K562 (cell line): ENCODE measurements around the gene EPGN. TPM values are rescaled to one million over a fixed set of nuclear protein-coding genes. Genes with fewer than 3 reads are reported as not detected.

Experiments
- ATAC-seq: fragments of 200-7000 bp; cut with Tn5 transposase; 3 replicates; pipeline ENCODE4 v1.9.1; 2020; ENCODE audit warnings: moderate library complexity
- BruUV-seq: library from RNA; stranded (reverse); fragments of 400-500 nt; replicated peaks from 2 replicates; lab custom pipeline; 2021; lab: Mats Ljungman, UMichigan
- CTCF ChIA-PET: fragments of 300-600 bp; formaldehyde crosslinking; extraction: SDS; loops from one replicate; lab custom pipeline; 2021; ENCODE audit warnings: low intra/inter-chr PET ratio; lab: Yijun Ruan, JAX
- POLR2A ChIA-PET: fragments of 300-600, 350-650 bp; sonication (Branson Sonifier 250); formaldehyde crosslinking; extraction: SDS; loops from one replicate; lab custom pipeline; 2021; ENCODE audit warnings: antibody characterized with exemption, inconsistent platforms; lab: Yijun Ruan, JAX
- DNase-seq, 4 experiments: peaks; one replicate each; pipeline versions ENCODE4 v3.0.0 to v3.0.0-alpha.2; 2011 to 2018; ENCODE audit warnings: low spot score in 3 of 4, mixed read lengths in 3 of 4; ENCODE audit errors: extremely low read depth in 1 of 4
- FAIRE-seq: peaks from 2 replicates; lab custom pipeline; 2011; peaks lifted over from hg19 to GRCh38; lab: Jason Lieb, UNC
- H2AFZ ChIP-seq: 2 replicates; pipeline ENCODE4 v1.6.0; 2011; ENCODE audit warnings: low read depth, low read length, control low read depth, inconsistent platforms
- H3K27ac ChIP-seq: fragments of 200-600 bp; 3 replicates; pipeline ENCODE4 v1.8.0; 2011; ENCODE audit warnings: low read depth, mild to moderate bottlenecking, control low read depth, inconsistent platforms, low read length, moderate library complexity, mixed read lengths; ENCODE audit errors: extremely low read depth
- H3K27me3 ChIP-seq, 2 experiments: fragments of 300-600 bp in 1 of 2; 2 replicates in 1 of 2; 3 replicates in 1 of 2; pipeline versions ENCODE4 v1.6.0 to v1.8.0; 2011; ENCODE audit warnings: inconsistent platforms in 2 of 2, low read length in 2 of 2, mild to moderate bottlenecking in 1 of 2, mixed read lengths in 1 of 2, moderate library complexity in 1 of 2; ENCODE audit not compliant: control insufficient read depth in 2 of 2, insufficient read depth in 2 of 2
- H3K36me3 ChIP-seq: fragments of 300-600 bp; 3 replicates; pipeline ENCODE4 v1.8.0; 2011; ENCODE audit warnings: mild to moderate bottlenecking, low read length, inconsistent platforms; ENCODE audit not compliant: control insufficient read depth, insufficient read depth
- H3K4me1 ChIP-seq, 2 experiments: fragments of 200-600 bp in 1 of 2; replicated peaks in 1 of 2; 2 replicates in 1 of 2; 3 replicates in 1 of 2; pipeline versions ENCODE4 v1.5.1 to v1.8.0; 2011; ENCODE audit warnings: inconsistent platforms in 2 of 2, low read length in 2 of 2, mild to moderate bottlenecking in 1 of 2, mixed read lengths in 1 of 2, moderate library complexity in 1 of 2; ENCODE audit not compliant: control insufficient read depth in 2 of 2, insufficient read depth in 2 of 2
- H3K4me2 ChIP-seq: 2 replicates; pipeline ENCODE4 v1.6.1; 2011; ENCODE audit warnings: low read length, control low read depth, inconsistent platforms, mixed read lengths; ENCODE audit not compliant: insufficient read depth
- H3K4me3 ChIP-seq: fragments of 200-600 bp; sonication (generic), shearing (Covaris generic); 2 replicates; pipeline ENCODE4 v1.5.1; 2016; ENCODE audit warnings: control low read depth, inconsistent platforms
- H3K79me2 ChIP-seq: fragments of 200-600 bp; 3 replicates; pipeline ENCODE4 v1.8.0; 2011; ENCODE audit warnings: low read length, inconsistent platforms; ENCODE audit not compliant: control insufficient read depth, insufficient read depth
- H3K9ac ChIP-seq, 2 experiments: 2 replicates each; pipeline versions ENCODE4 v1.6.0 to v1.6.1; 2011; ENCODE audit warnings: low read depth in 2 of 2, low read length in 2 of 2, control low read depth in 1 of 2, inconsistent platforms in 1 of 2, mild to moderate bottlenecking in 1 of 2, mixed read lengths in 1 of 2; ENCODE audit not compliant: insufficient read depth in 1 of 2
- H3K9me1 ChIP-seq: one replicate; pipeline ENCODE4 v1.6.0; 2011; ENCODE audit warnings: inconsistent platforms, mild to moderate bottlenecking, low read length, moderate library complexity; ENCODE audit not compliant: control insufficient read depth, insufficient read depth
- H3K9me3 ChIP-seq: replicated peaks from 2 replicates; pipeline ENCODE4 v1.5.1; 2011; ENCODE audit warnings: low read depth, low read length, inconsistent platforms; ENCODE audit not compliant: control insufficient read depth, insufficient read depth
- H4K20me1 ChIP-seq: replicated peaks from 2 replicates; pipeline ENCODE4 v1.6.1; 2011; ENCODE audit warnings: low read length, inconsistent platforms, mixed read lengths; ENCODE audit not compliant: control insufficient read depth, insufficient read depth
- DIDO1 ChIP-seq: fragments of 450-650 bp; IDR thresholded peaks from 2 replicates; pipeline ENCODE4 v1.6.1; 2016; ENCODE audit warnings: low read depth, missing biosample characterization, missing genetic modification characterization
- HNRNPL ChIP-seq: fragments of 200-400 bp; formaldehyde crosslinking; IDR thresholded peaks from 2 replicates; pipeline ENCODE4 v1.6.1; 2017; ENCODE audit warnings: low read depth, mild to moderate bottlenecking, low read length
- MTA1 ChIP-seq: fragments of 450-650 bp; IDR thresholded peaks from 2 replicates; pipeline ENCODE4 v1.6.1; 2017; ENCODE audit warnings: borderline replicate concordance
- NFIC ChIP-seq: fragments of 450-650 bp; IDR thresholded peaks from 2 replicates; pipeline ENCODE4 v1.6.1; 2017; ENCODE audit warnings: mild to moderate bottlenecking, inconsistent platforms
- NR2C1 ChIP-seq, 2 experiments: fragments of 450-650 bp; IDR thresholded peaks; 2 replicates each; pipeline ENCODE4 v1.6.1; 2017; ENCODE audit warnings: mild to moderate bottlenecking in 2 of 2, antibody characterized with exemption in 1 of 2, inconsistent platforms in 1 of 2, missing compliant biosample characterization in 1 of 2, missing genetic modification characterization in 1 of 2
- in situ Hi-C: fragments of 300-500 bp; cut with MboI; formaldehyde crosslinking; loops from 4 replicates; pipeline ENCODE4 v1.15.0; 2018; ENCODE audit warnings: inconsistent platforms, mixed read lengths
- intact Hi-C: fragments of 100-400 bp; cut with micrococcal nuclease; formaldehyde crosslinking; loops from 2 replicates; pipeline ENCODE4 v1.14.2; 2022
- polyA plus RNA-seq, 8 experiments: library from polyadenylated mRNA; depleted of rRNA in 4 of 8; stranded (reverse) in 5 of 8; unstranded in 3 of 8; fragments of >200 nt; fragmentation: Nextera tagmentation in 2 of 8; fragmentation: Illumina TruSeq in 1 of 8; extraction: Ambion mirVana in 2 of 8; extraction: Trizol in 1 of 8; gene quantifications; 2 replicates each; pipeline versions ENCODE4 v1.2.1 to v1.2.3, GENCODE V29; 2011 to 2014; ENCODE audit warnings: inconsistent platforms in 1 of 8, missing spikeins in 1 of 8
- total RNA-seq, 7 experiments: library from RNA; depleted of rRNA in 6 of 7; stranded (reverse); fragments of >200 nt in 6 of 7; fragmentation: Illumina TruSeq in 2 of 7; extraction: Trizol in 2 of 7; gene quantifications; 2 replicates each; pipeline versions ENCODE4 v1.2.1 to v1.2.3, GENCODE V29; 2011 to 2021; ENCODE audit warnings: low replicate concordance in 1 of 7
- TF ChIP-seq, protein P1 (sequence below): fragments of 250-450 bp; sonication (Bioruptor Pico); IDR thresholded peaks from 2 replicates; pipeline ENCODE4 v1.4.0; 2020; ENCODE audit warnings: mild to moderate bottlenecking, moderate library complexity, borderline replicate concordance
- TF ChIP-seq, protein P2 (sequence below): fragments of 450-650 bp; IDR thresholded peaks from one replicate; pipeline ENCODE4 v1.6.1; 2018; ENCODE audit warnings: mild to moderate bottlenecking, moderate library complexity; ENCODE audit not compliant: partially characterized antibody
- TF ChIP-seq, protein P3 (sequence below): fragments of 250-450 bp; sonication (Bioruptor Pico); IDR thresholded peaks from 2 replicates; pipeline ENCODE4 v1.5.0; 2021

The EPGN gene
- total and polyA plus RNA-seq, 9 of the 15 experiments (the other 6 are each of a cell fraction or from before 2014, with no cell fraction given) = 0.10 to 0.56 TPM; not detected in 7

DNA sequence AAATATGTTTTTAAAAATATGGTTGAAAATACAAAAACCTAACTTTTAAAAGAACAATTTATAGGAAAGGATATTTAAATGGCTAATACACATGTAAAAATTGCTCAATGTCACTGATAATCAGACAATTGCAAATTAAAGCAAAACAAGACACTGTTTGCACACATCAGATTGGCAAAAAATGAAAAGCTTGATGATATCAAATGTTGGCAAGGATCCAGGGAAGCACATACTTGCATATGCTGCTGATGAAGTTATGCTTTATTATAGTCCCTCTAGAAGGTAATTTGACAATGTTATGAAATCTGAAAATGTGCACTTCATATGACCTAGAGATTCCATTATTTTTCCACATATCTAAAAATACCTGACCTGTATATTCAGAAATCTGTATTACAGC, 45.7 kb upstream of the EPGN start:
- ChIA-PET CTCF (interaction anchor here (0.6 kb wide), 1 partner anchor 355 kb away, joined by 3 read pairs; no protein-coding TSS in a partner anchor), POLR2A (no interaction called here)
- Histone ChIP-seq H3K4me3 (no peak overlapping the region), H3K27ac (no peak overlapping the region), H3K27me3 (no peaks in the 10 kb centered on the region), H3K79me2 (no peaks in the 10 kb centered on the region), H3K9ac (no peak overlapping the region), H3K9me1 (no peaks in the 10 kb centered on the region), H3K36me3 (no peaks in the 10 kb centered on the region), H2AFZ (no peak overlapping the region), H3K4me2 (no peak overlapping the region), H3K4me1 (no peaks in the 10 kb centered on the region; a peak in 1 of 5 replicates), H3K9me3 (no peaks in the 10 kb centered on the region), H4K20me1 (no peaks in the 10 kb centered on the region)
- in situ Hi-C loops = no loop called here
- ATAC-seq = no peak
- TF ChIP-seq HNRNPL = no peak
- peak; percentile 80 for TF ChIP-seq NFIC
- no TSS peak for BruUV-seq
- DNase-seq = no peak
- FAIRE-seq = no peak
- intact Hi-C loops = no loop called here

DNA sequence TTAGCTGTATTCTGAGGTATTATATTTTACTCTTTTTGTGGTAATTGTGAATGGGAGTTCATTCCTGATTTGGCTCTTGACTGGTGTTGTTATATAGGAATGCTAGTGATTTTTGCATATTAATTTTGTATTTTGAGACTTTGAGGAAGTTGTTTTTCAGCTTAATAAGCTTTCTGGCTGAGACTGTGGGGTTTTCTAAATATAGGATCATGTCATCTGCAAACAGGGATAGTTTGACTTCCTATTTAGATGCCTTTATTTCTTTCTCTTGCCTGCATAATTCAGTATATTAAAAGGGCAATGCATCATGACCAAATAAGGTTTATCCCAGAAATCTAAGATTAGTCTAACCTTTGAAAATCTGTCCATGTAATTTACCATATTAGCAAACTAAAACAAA, 44.7 kb upstream of the EPGN start:
- Histone ChIP-seq H2AFZ (no peak overlapping the region), H3K4me1 (no peaks in the 10 kb centered on the region; a peak in 1 of 5 replicates), H3K4me2 (no peak overlapping the region), H3K27ac (no peak overlapping the region), H3K9me3 (no peaks in the 10 kb centered on the region), H4K20me1 (no peaks in the 10 kb centered on the region), H3K79me2 (no peaks in the 10 kb centered on the region), H3K9me1 (no peaks in the 10 kb centered on the region), H3K4me3 (no peak overlapping the region), H3K27me3 (no peaks in the 10 kb centered on the region), H3K9ac (no peak overlapping the region), H3K36me3 (no peaks in the 10 kb centered on the region)
- FAIRE-seq = no peak
- in situ Hi-C loops = no loop called here
- ChIA-PET CTCF (no interaction called here), POLR2A (no interaction called here)
- intact Hi-C loops = no loop called here
- BruUV-seq = no TSS peak
- DNase-seq = no peak
- ATAC-seq = no peak
- TF ChIP-seq DIDO1 (no peak), NR2C1 (IDR thresholded peaks at IDR 0.05) (no peak), NR2C1 (tag; IDR thresholded peaks at IDR 0.05) (no peak), MTA1 (no peak)
- TF ChIP-seq, protein P1, sequence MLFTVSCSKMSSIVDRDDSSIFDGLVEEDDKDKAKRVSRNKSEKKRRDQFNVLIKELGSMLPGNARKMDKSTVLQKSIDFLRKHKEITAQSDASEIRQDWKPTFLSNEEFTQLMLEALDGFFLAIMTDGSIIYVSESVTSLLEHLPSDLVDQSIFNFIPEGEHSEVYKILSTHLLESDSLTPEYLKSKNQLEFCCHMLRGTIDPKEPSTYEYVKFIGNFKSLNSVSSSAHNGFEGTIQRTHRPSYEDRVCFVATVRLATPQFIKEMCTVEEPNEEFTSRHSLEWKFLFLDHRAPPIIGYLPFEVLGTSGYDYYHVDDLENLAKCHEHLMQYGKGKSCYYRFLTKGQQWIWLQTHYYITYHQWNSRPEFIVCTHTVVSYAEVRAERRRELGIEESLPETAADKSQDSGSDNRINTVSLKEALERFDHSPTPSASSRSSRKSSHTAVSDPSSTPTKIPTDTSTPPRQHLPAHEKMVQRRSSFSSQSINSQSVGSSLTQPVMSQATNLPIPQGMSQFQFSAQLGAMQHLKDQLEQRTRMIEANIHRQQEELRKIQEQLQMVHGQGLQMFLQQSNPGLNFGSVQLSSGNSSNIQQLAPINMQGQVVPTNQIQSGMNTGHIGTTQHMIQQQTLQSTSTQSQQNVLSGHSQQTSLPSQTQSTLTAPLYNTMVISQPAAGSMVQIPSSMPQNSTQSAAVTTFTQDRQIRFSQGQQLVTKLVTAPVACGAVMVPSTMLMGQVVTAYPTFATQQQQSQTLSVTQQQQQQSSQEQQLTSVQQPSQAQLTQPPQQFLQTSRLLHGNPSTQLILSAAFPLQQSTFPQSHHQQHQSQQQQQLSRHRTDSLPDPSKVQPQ (CRISPR knock-in tag) = no peak
- TF ChIP-seq, protein P2, sequence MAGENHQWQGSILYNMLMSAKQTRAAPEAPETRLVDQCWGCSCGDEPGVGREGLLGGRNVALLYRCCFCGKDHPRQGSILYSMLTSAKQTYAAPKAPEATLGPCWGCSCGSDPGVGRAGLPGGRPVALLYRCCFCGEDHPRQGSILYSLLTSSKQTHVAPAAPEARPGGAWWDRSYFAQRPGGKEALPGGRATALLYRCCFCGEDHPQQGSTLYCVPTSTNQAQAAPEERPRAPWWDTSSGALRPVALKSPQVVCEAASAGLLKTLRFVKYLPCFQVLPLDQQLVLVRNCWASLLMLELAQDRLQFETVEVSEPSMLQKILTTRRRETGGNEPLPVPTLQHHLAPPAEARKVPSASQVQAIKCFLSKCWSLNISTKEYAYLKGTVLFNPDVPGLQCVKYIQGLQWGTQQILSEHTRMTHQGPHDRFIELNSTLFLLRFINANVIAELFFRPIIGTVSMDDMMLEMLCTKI = no peak
- TF ChIP-seq, protein P3, sequence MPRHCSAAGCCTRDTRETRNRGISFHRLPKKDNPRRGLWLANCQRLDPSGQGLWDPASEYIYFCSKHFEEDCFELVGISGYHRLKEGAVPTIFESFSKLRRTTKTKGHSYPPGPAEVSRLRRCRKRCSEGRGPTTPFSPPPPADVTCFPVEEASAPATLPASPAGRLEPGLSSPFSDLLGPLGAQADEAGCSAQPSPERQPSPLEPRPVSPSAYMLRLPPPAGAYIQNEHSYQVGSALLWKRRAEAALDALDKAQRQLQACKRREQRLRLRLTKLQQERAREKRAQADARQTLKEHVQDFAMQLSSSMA = no peak
- TF ChIP-seq, all 486 proteins: peak for 0
